ENCODE measurements around the gene MBP. TPM values are rescaled to one million over a fixed set of nuclear protein-coding genes. Genes with fewer than 3 reads are reported as not detected.

MBP gene
- total and polyA plus RNA-seq, 2 of the 13 experiments (the other 11 are each of a cell fraction or from before 2014, with no cell fraction given) = 5.0 to 8.5 TPM

DNA sequence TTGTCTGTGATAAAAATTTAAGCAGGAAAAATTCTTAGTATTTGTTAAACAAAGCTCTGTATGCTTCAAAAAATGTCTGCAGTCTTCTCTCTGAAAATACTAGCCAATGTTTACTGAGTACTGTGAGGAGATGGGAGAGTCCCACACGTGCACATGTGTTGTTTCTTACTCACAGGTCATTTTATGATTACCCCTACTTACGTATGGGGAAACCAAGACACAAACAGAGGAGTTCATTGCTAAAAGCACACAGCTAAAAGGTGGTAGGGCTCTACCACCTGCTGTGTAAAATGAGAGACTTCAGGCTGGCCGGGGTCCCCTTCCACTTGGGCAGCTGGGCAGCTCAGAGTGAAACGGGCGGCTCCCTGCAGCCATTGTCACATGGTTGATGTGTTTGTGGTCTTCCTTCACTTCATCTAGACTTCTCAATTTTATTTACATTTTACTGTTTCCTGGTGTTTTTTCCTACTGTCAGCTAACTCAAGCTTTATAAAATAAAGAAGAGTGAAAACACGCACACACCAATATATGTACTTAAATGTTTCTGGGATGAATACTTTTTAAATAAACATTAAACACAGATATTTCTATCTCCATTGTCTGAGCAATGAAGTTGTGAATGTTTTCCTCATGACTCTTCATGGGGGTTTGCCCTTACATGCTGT lies 71.2 kb downstream of the MBP start:
- no peaks in the 10 kb centered on the region for H3K79me2 ChIP-seq (ENCODE audit: insufficient read depth, low read length)
- no peaks in the 10 kb centered on the region; a peak in 2 of 5 replicates for H3K36me3 ChIP-seq (replicated peaks in 1 of 2; ENCODE audit: control insufficient read depth in 1 of 2, insufficient read depth in 2 of 2, low read length in 2 of 2)
- 92% methylated on average over 6 of the region's 6 CpGs for WGBS (ENCODE audit: low lambda C conversion rate)
- ATAC-seq (no peak), FAIRE-seq (no peak), DNase-seq (ENCODE audit: low spot score) (no peak)
- TF ChIP-seq, protein P1, sequence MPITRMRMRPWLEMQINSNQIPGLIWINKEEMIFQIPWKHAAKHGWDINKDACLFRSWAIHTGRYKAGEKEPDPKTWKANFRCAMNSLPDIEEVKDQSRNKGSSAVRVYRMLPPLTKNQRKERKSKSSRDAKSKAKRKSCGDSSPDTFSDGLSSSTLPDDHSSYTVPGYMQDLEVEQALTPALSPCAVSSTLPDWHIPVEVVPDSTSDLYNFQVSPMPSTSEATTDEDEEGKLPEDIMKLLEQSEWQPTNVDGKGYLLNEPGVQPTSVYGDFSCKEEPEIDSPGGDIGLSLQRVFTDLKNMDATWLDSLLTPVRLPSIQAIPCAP (CRISPR knock-in tag; IDR thresholded peaks at IDR 0.05; ENCODE audit: low read depth) = no peak
- no peak for TF ChIP-seq TCF7 (IDR thresholded peaks at IDR 0.05; ENCODE audit: low read depth)
- no peak for TF ChIP-seq KDM1A (CRISPR knock-in tag; IDR thresholded peaks at IDR 0.05)
- TF ChIP-seq ZNF549 (CRISPR knock-in tag; IDR thresholded peaks at IDR 0.05) = no peak
- TF ChIP-seq ZNF343 (CRISPR knock-in tag; IDR thresholded peaks at IDR 0.05) = no peak
- TF ChIP-seq ZKSCAN5 (CRISPR knock-in tag; IDR thresholded peaks at IDR 0.05) = no peak
- TF ChIP-seq, protein P2, sequence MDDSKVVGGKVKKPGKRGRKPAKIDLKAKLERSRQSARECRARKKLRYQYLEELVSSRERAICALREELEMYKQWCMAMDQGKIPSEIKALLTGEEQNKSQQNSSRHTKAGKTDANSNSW (CRISPR knock-in tag; IDR thresholded peaks at IDR 0.05; ENCODE audit: borderline replicate concordance) = no peak
- no peak for TF ChIP-seq ARNT2 (CRISPR knock-in tag; IDR thresholded peaks at IDR 0.05; ENCODE audit: low read depth)
- TF ChIP-seq, protein P3, sequence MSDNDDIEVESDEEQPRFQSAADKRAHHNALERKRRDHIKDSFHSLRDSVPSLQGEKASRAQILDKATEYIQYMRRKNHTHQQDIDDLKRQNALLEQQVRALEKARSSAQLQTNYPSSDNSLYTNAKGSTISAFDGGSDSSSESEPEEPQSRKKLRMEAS (IDR thresholded peaks at IDR 0.05) = no peak
- TF ChIP-seq, protein P4, sequence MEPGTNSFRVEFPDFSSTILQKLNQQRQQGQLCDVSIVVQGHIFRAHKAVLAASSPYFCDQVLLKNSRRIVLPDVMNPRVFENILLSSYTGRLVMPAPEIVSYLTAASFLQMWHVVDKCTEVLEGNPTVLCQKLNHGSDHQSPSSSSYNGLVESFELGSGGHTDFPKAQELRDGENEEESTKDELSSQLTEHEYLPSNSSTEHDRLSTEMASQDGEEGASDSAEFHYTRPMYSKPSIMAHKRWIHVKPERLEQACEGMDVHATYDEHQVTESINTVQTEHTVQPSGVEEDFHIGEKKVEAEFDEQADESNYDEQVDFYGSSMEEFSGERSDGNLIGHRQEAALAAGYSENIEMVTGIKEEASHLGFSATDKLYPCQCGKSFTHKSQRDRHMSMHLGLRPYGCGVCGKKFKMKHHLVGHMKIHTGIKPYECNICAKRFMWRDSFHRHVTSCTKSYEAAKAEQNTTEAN (CRISPR knock-in tag; conservative IDR thresholded peaks at IDR 0.05) = no peak
- TF ChIP-seq, protein P5, sequence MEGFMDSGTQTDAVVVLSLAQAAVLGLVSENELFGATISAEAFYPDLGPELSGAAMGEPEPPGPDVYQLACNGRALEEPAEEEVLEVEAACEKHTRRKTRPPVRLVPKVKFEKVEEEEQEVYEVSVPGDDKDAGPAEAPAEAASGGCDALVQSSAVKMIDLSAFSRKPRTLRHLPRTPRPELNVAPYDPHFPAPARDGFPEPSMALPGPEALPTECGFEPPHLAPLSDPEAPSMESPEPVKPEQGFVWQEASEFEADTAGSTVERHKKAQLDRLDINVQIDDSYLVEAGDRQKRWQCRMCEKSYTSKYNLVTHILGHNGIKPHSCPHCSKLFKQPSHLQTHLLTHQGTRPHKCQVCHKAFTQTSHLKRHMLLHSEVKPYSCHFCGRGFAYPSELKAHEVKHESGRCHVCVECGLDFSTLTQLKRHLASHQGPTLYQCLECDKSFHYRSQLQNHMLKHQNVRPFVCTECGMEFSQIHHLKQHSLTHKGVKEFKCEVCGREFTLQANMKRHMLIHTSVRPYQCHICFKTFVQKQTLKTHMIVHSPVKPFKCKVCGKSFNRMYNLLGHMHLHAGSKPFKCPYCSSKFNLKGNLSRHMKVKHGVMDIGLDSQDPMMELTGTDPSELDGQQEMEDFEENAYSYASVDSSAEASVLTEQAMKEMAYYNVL (CRISPR knock-in tag; IDR thresholded peaks at IDR 0.05; ENCODE audit: borderline replicate concordance) = no peak
- no peak for TF ChIP-seq ETV6 (CRISPR knock-in tag; conservative IDR thresholded peaks at IDR 0.05)
- TF ChIP-seq, protein P6, sequence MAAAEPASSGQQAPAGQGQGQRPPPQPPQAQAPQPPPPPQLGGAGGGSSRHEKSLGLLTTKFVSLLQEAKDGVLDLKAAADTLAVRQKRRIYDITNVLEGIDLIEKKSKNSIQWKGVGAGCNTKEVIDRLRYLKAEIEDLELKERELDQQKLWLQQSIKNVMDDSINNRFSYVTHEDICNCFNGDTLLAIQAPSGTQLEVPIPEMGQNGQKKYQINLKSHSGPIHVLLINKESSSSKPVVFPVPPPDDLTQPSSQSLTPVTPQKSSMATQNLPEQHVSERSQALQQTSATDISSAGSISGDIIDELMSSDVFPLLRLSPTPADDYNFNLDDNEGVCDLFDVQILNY (CRISPR knock-in tag; conservative IDR thresholded peaks at IDR 0.05) = no peak
- TF ChIP-seq ZNF562 (CRISPR knock-in tag; IDR thresholded peaks at IDR 0.05; ENCODE audit: borderline replicate concordance) = no peak
- no peak for TF ChIP-seq SATB2 (CRISPR knock-in tag; IDR thresholded peaks at IDR 0.05)
- no peak for TF ChIP-seq RFX1 (IDR thresholded peaks at IDR 0.05)
- no peak for TF ChIP-seq TGIF2 (CRISPR knock-in tag; IDR thresholded peaks at IDR 0.05)
- TF ChIP-seq ZNF20 (CRISPR knock-in tag; IDR thresholded peaks at IDR 0.05) = no peak
- no peak for TF ChIP-seq ZNF274 (CRISPR knock-in tag; IDR thresholded peaks at IDR 0.05)
- no peaks in the 10 kb centered on the region for H3K9me3 ChIP-seq (ENCODE audit: low read length)
- no peaks in the 10 kb centered on the region for H4K20me1 ChIP-seq (ENCODE audit: insufficient read depth, low read length)
- H3K4me3 ChIP-seq (replicated peaks in 1 of 3; ENCODE audit: insufficient read depth in 1 of 3, low read depth in 2 of 3, low read length in 3 of 3) = no peak overlapping the region
- in situ Hi-C loops (cut with HindIII; ENCODE audit: extremely low pct_ligation_motif_present, low pct_unique_long_range_greater_than_20kb) (no loop called here), intact Hi-C loops (cut with micrococcal nuclease; ENCODE audit: unreplicated experiment) (no loop called here)
- H2AFZ ChIP-seq (ENCODE audit: low read length) = no peak overlapping the region
- no peak overlapping the region for H3K4me2 ChIP-seq (ENCODE audit: low read depth, low read length)
- H3K27ac ChIP-seq (ENCODE audit: extremely low read length, insufficient read depth, low read length) = no peak overlapping the region
- no TSS peak for BruUV-seq (replicated peaks)
- CTCF ChIA-PET (ENCODE audit: low intra/inter-chr PET ratio, low total read pairs) = no interaction called here
- no peaks in the 10 kb centered on the region for H3K27me3 ChIP-seq (ENCODE audit: control insufficient read depth in 1 of 2, insufficient read depth in 2 of 2, low read length in 2 of 2)
- POLR2A ChIA-PET = no interaction called here
- H3K4me1 ChIP-seq (ENCODE audit: insufficient read depth, low read length) = peaks cover 12% of the 10 kb centered on the region
- H3K9ac ChIP-seq (ENCODE audit: insufficient read depth, low read depth, low read length) = no peak overlapping the region

Data from HepG2 (cell line).